SK-N-SH (cell line): ENCODE measurements around the gene AGBL3. TPM values are rescaled to one million over a fixed set of nuclear protein-coding genes. Genes with fewer than 3 reads are reported as not detected.

Source experiments
- CTCF ChIA-PET: fragments of 300-600, 350-600 bp; formaldehyde crosslinking; extraction: SDS; loops from one replicate; lab custom pipeline; 2021; lab: Yijun Ruan, JAX
- POLR2A ChIA-PET: fragments of 350-600 bp; sonication (Branson Sonifier 250); formaldehyde crosslinking; extraction: SDS; loops from one replicate; lab custom pipeline; 2020; ENCODE audit warnings: antibody characterized with exemption, inconsistent platforms; lab: Yijun Ruan, JAX
- DNase-seq: peaks from one replicate; pipeline ENCODE4 v3.0.0; 2012
- H2AFZ ChIP-seq: fragments of 200-600 bp; sonication (generic); 2 replicates; pipeline ENCODE4 v1.8.1; 2016; ENCODE audit warnings: antibody characterized with exemption, mild to moderate bottlenecking, low read depth
- H3F3A ChIP-seq: fragments of 200-600 bp; sonication (generic); replicated peaks from 2 replicates; pipeline ENCODE3; 2016; ENCODE audit warnings: antibody characterized with exemption, mild to moderate bottlenecking; ENCODE audit not compliant: insufficient read depth
- H3K27ac ChIP-seq, 2 experiments: fragments of 200-500 bp in 1 of 2; fragments of 200-600 bp in 1 of 2; sonication (Bioruptor generic) in 1 of 2; sonication (generic), shearing (Covaris generic) in 1 of 2; 2 replicates each; pipeline versions ENCODE4 v1.5.1 to v1.6.1; 2014 to 2016; ENCODE audit warnings: low read depth in 2 of 2, inconsistent platforms in 1 of 2, low read length in 1 of 2, mild to moderate bottlenecking in 1 of 2, mixed read lengths in 1 of 2
- H3K27me3 ChIP-seq: fragments of 200-600 bp; sonication (generic), shearing (Covaris generic); 2 replicates; pipeline ENCODE4 v1.6.1; 2016; ENCODE audit warnings: mixed run types; ENCODE audit not compliant: insufficient read depth
- H3K36me3 ChIP-seq, 2 experiments: fragments of 200-500 bp in 1 of 2; fragments of 200-600 bp in 1 of 2; sonication (Bioruptor generic) in 1 of 2; sonication (generic) in 1 of 2; replicated peaks in 1 of 2; 2 replicates each; pipeline versions ENCODE3 to v1.5.1; 2014 to 2016; ENCODE audit warnings: low read length in 1 of 2, mild to moderate bottlenecking in 1 of 2; ENCODE audit not compliant: insufficient read depth in 2 of 2, control insufficient read depth in 1 of 2
- H3K4me1 ChIP-seq, 2 experiments: fragments of 200-500 bp in 1 of 2; fragments of 200-600 bp in 1 of 2; sonication (Bioruptor generic) in 1 of 2; sonication (generic), shearing (Covaris generic) in 1 of 2; 2 replicates each; pipeline versions ENCODE4 v1.5.1 to v1.6.1; 2014 to 2016; ENCODE audit warnings: low read depth in 1 of 2, low read length in 1 of 2, mixed run types in 1 of 2; ENCODE audit not compliant: insufficient read depth in 2 of 2, control insufficient read depth in 1 of 2
- H3K4me2 ChIP-seq: fragments of 200-600 bp; sonication (generic), shearing (Covaris generic); 2 replicates; pipeline ENCODE4 v1.6.1; 2017; ENCODE audit warnings: mixed run types
- H3K4me3 ChIP-seq, 2 experiments: fragments of 200-500 bp in 1 of 2; fragments of 200-600 bp in 1 of 2; sonication (Bioruptor generic) in 1 of 2; sonication (generic), shearing (Covaris generic) in 1 of 2; 2 replicates each; pipeline versions ENCODE4 v1.5.1 to v1.8.1; 2014 to 2016; ENCODE audit warnings: low read depth in 2 of 2, inconsistent platforms in 1 of 2, low read length in 1 of 2, mild to moderate bottlenecking in 1 of 2, mixed read lengths in 1 of 2, moderate library complexity in 1 of 2
- H3K79me2 ChIP-seq: fragments of 200-600 bp; sonication (generic); 2 replicates; pipeline ENCODE4 v1.8.1; 2017; ENCODE audit warnings: mild to moderate bottlenecking; ENCODE audit not compliant: insufficient read depth
- H3K9ac ChIP-seq: fragments of 200-600 bp; sonication (generic); 2 replicates; pipeline ENCODE4 v1.6.1; 2017; ENCODE audit warnings: mixed run types
- H3K9me2 ChIP-seq: fragments of 200-600 bp; sonication (generic); 2 replicates; pipeline ENCODE4 v1.6.1; 2017; ENCODE audit warnings: mixed run types
- H3K9me3 ChIP-seq: fragments of 200-600 bp; sonication (generic); 2 replicates; pipeline ENCODE4 v1.6.1; 2017; ENCODE audit warnings: mixed run types, mild to moderate bottlenecking, moderate library complexity
- H4K20me1 ChIP-seq: fragments of 200-600 bp; sonication (generic); 2 replicates; pipeline ENCODE4 v1.6.1; 2017; ENCODE audit warnings: mild to moderate bottlenecking, mixed run types; ENCODE audit not compliant: insufficient read depth
- EZH2phosphoT487 ChIP-seq: fragments of 200-600 bp; sonication (generic); IDR thresholded peaks from 2 replicates; pipeline ENCODE4 v1.6.1; 2017; ENCODE audit warnings: low read depth, mixed run types, mild to moderate bottlenecking, antibody characterized with exemption, moderate library complexity, borderline replicate concordance
- FOSL2 ChIP-seq: IDR thresholded peaks from 2 replicates; pipeline ENCODE4 v1.4.0; 2012; ENCODE audit warnings: low read depth, mild to moderate bottlenecking, moderate library complexity, borderline replicate concordance
- FOXJ3 ChIP-seq: sonication (generic); formaldehyde crosslinking; IDR thresholded peaks from 2 replicates; pipeline ENCODE4 v1.5.1; 2020; ENCODE audit warnings: mild to moderate bottlenecking, missing genetic modification reagents
- FOXM1 ChIP-seq: IDR thresholded peaks from 2 replicates; pipeline ENCODE4 v1.4.0; 2012; ENCODE audit warnings: low read depth, mild to moderate bottlenecking
- GABPA ChIP-seq: IDR thresholded peaks from 2 replicates; pipeline ENCODE4 v1.4.0; 2012; ENCODE audit warnings: low read depth, mild to moderate bottlenecking
- MEF2A ChIP-seq: IDR thresholded peaks from 2 replicates; pipeline ENCODE4 v1.4.0; 2012; ENCODE audit warnings: low read depth, borderline replicate concordance
- MXI1 ChIP-seq: IDR thresholded peaks from 2 replicates; pipeline ENCODE4 v1.6.1; 2012; ENCODE audit warnings: mild to moderate bottlenecking, low read depth, low read length, improper control_type of control experiment
- NFIC ChIP-seq: IDR thresholded peaks from 2 replicates; pipeline ENCODE4 v1.4.0; 2012; ENCODE audit warnings: borderline replicate concordance
- POLR2AphosphoS5 ChIP-seq: IDR thresholded peaks from 2 replicates; pipeline ENCODE4 v1.6.1; 2012; ENCODE audit warnings: low read depth, low read length
- RCOR1 ChIP-seq: fragments of 150-350 bp; IDR thresholded peaks from 2 replicates; pipeline ENCODE4 v1.6.1; 2017; ENCODE audit warnings: antibody characterized with exemption, low read length
- SIN3A ChIP-seq: IDR thresholded peaks from 2 replicates; pipeline ENCODE4 v1.6.1; 2012; ENCODE audit warnings: low read depth, mild to moderate bottlenecking, low read length, moderate library complexity, borderline replicate concordance
- SMC3 ChIP-seq: IDR thresholded peaks from 2 replicates; pipeline ENCODE4 v1.6.1; 2012; ENCODE audit warnings: low read depth, low read length, improper control_type of control experiment
- TCF12 ChIP-seq: IDR thresholded peaks from 2 replicates; pipeline ENCODE4 v1.4.0; 2012
- TEAD4 ChIP-seq: IDR thresholded peaks from 2 replicates; pipeline ENCODE4 v1.4.0; 2012; ENCODE audit warnings: mild to moderate bottlenecking, borderline replicate concordance; ENCODE audit not compliant: insufficient read depth
- WGBS: methylation state at CpG from one replicate; pipeline ENCODE4 v1.1.6; 2017; ENCODE audit warnings: low lambda C conversion rate; 5-methylcytosine and 5-hydroxymethylcytosine counted together
- polyA plus RNA-seq, 3 experiments: library from polyadenylated mRNA; depleted of rRNA; stranded (reverse); fragments of >200 nt; gene quantifications; 2 replicates each; pipeline ENCODE4 v1.2.3, GENCODE V29; 2012
- TF ChIP-seq, protein P1 (sequence below): IDR thresholded peaks from 2 replicates; pipeline ENCODE4; 2012
- TF ChIP-seq, protein P2 (sequence below): fragments of 200-600 bp; sonication (generic); IDR thresholded peaks from 2 replicates; pipeline ENCODE4 v1.6.1; 2017; ENCODE audit warnings: antibody characterized with exemption, mild to moderate bottlenecking, moderate library complexity
- TF ChIP-seq, protein P3 (sequence below): IDR thresholded peaks from 2 replicates; pipeline ENCODE4 v1.4.0; 2012; ENCODE audit warnings: low read depth
- TF ChIP-seq, protein P4 (sequence below): IDR thresholded peaks from 2 replicates; pipeline ENCODE4 v1.4.0; 2012; ENCODE audit warnings: low read depth, borderline replicate concordance
- TF ChIP-seq, protein P5 (sequence below): fragments of 150-350 bp; IDR thresholded peaks from 2 replicates; pipeline ENCODE4 v1.6.1; 2016; ENCODE audit warnings: mild to moderate bottlenecking, low read depth, low read length
- TF ChIP-seq, protein P6 (sequence below): IDR thresholded peaks from 2 replicates; pipeline ENCODE4 v1.6.1; 2012; ENCODE audit warnings: mild to moderate bottlenecking, low read depth, low read length, moderate library complexity

The AGBL3 gene
- polyA plus RNA-seq, 1 of the 3 experiments (the other 2 are of a cell fraction) = 0.35 TPM

DNA sequence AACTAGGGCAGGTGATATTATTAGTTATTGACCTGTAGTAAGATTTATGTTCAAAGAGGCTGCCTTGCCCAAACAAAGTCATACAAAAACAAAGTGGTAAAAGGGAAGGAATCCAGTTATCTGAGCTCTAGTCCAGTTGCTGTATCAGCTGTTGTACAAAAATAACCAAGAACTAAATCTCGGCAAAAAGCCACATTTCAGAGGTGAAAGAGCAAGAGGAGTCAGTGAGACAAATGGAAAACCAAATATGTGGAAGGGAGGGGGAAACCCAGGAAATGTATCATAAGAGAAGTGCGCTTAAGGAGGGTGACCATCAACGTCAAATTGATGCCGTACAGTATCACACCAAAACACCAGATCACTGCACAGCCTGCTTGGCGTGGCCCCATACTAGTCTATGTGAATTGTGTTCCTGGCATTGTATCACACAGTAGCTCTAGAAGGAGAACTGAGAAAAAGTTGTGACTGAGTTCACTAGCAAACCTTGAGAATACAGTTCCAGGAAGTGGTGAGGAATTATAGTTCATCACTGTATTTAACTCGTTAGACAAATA, 6.4 kb downstream of the AGBL3 start:
- 0 out of 2 replicates have a peak, but pooled peaks cover under 1% of the 10 kb centered on the region for H3K9me3 ChIP-seq
- ChIA-PET POLR2A (no interaction called here), CTCF (interaction anchor here (1.0 to 1.4 kb wide), 2 partner anchors 9 to 178 kb away, joined by 4 read pairs; partner anchors contain the start of gene CYREN)
- H3K4me1 ChIP-seq = peaks cover 0 to 16% of the 10 kb centered on the region in 2 experiments; a peak in 2 of 4 replicates
- H4K20me1 ChIP-seq = no peaks in the 10 kb centered on the region
- 96% methylated on average over 6 of the region's 6 CpGs for WGBS
- H2AFZ ChIP-seq = no peak overlapping the region
- no peak overlapping the region; a peak in 1 of 4 replicates for H3K27ac ChIP-seq
- H3K4me3 ChIP-seq = no peak overlapping the region
- peaks cover 12% of the 10 kb centered on the region for H3K79me2 ChIP-seq
- no peaks in the 10 kb centered on the region for H3K27me3 ChIP-seq
- no peak overlapping the region for H3K4me2 ChIP-seq
- no peaks in the 10 kb centered on the region; the same call in 1 of the 2 replicates for H3K9me2 ChIP-seq
- H3K36me3 ChIP-seq = peaks cover 26 to 59% of the 10 kb centered on the region in 2 experiments
- no peak for DNase-seq
- no peaks in the 10 kb centered on the region for H3F3A ChIP-seq
- TF ChIP-seq FOXJ3 = no peak
- no peak for TF ChIP-seq MEF2A
- TF ChIP-seq FOSL2 = no peak
- TF ChIP-seq, protein P1, sequence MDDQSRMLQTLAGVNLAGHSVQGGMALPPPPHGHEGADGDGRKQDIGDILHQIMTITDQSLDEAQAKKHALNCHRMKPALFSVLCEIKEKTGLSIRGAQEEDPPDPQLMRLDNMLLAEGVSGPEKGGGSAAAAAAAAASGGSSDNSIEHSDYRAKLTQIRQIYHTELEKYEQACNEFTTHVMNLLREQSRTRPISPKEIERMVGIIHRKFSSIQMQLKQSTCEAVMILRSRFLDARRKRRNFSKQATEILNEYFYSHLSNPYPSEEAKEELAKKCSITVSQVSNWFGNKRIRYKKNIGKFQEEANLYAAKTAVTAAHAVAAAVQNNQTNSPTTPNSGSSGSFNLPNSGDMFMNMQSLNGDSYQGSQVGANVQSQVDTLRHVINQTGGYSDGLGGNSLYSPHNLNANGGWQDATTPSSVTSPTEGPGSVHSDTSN = no peak
- no peak for TF ChIP-seq POLR2AphosphoS5
- no peak for TF ChIP-seq SMC3
- TF ChIP-seq, protein P2, sequence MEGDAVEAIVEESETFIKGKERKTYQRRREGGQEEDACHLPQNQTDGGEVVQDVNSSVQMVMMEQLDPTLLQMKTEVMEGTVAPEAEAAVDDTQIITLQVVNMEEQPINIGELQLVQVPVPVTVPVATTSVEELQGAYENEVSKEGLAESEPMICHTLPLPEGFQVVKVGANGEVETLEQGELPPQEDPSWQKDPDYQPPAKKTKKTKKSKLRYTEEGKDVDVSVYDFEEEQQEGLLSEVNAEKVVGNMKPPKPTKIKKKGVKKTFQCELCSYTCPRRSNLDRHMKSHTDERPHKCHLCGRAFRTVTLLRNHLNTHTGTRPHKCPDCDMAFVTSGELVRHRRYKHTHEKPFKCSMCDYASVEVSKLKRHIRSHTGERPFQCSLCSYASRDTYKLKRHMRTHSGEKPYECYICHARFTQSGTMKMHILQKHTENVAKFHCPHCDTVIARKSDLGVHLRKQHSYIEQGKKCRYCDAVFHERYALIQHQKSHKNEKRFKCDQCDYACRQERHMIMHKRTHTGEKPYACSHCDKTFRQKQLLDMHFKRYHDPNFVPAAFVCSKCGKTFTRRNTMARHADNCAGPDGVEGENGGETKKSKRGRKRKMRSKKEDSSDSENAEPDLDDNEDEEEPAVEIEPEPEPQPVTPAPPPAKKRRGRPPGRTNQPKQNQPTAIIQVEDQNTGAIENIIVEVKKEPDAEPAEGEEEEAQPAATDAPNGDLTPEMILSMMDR = no peak
- TF ChIP-seq EZH2phosphoT487 = no peak
- TF ChIP-seq TEAD4 = no peak
- no peak for TF ChIP-seq SIN3A
- TF ChIP-seq, protein P3, sequence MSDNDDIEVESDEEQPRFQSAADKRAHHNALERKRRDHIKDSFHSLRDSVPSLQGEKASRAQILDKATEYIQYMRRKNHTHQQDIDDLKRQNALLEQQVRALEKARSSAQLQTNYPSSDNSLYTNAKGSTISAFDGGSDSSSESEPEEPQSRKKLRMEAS = no peak
- TF ChIP-seq GABPA = no peak
- TF ChIP-seq FOXM1 = no peak
- TF ChIP-seq TCF12 = no peak
- TF ChIP-seq, protein P4, sequence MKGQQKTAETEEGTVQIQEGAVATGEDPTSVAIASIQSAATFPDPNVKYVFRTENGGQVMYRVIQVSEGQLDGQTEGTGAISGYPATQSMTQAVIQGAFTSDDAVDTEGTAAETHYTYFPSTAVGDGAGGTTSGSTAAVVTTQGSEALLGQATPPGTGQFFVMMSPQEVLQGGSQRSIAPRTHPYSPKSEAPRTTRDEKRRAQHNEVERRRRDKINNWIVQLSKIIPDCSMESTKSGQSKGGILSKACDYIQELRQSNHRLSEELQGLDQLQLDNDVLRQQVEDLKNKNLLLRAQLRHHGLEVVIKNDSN = no peak
- no peak for TF ChIP-seq RCOR1
- no peak for TF ChIP-seq NFIC
- TF ChIP-seq, protein P5, sequence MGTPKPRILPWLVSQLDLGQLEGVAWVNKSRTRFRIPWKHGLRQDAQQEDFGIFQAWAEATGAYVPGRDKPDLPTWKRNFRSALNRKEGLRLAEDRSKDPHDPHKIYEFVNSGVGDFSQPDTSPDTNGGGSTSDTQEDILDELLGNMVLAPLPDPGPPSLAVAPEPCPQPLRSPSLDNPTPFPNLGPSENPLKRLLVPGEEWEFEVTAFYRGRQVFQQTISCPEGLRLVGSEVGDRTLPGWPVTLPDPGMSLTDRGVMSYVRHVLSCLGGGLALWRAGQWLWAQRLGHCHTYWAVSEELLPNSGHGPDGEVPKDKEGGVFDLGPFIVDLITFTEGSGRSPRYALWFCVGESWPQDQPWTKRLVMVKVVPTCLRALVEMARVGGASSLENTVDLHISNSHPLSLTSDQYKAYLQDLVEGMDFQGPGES = no peak
- TF ChIP-seq, protein P6, sequence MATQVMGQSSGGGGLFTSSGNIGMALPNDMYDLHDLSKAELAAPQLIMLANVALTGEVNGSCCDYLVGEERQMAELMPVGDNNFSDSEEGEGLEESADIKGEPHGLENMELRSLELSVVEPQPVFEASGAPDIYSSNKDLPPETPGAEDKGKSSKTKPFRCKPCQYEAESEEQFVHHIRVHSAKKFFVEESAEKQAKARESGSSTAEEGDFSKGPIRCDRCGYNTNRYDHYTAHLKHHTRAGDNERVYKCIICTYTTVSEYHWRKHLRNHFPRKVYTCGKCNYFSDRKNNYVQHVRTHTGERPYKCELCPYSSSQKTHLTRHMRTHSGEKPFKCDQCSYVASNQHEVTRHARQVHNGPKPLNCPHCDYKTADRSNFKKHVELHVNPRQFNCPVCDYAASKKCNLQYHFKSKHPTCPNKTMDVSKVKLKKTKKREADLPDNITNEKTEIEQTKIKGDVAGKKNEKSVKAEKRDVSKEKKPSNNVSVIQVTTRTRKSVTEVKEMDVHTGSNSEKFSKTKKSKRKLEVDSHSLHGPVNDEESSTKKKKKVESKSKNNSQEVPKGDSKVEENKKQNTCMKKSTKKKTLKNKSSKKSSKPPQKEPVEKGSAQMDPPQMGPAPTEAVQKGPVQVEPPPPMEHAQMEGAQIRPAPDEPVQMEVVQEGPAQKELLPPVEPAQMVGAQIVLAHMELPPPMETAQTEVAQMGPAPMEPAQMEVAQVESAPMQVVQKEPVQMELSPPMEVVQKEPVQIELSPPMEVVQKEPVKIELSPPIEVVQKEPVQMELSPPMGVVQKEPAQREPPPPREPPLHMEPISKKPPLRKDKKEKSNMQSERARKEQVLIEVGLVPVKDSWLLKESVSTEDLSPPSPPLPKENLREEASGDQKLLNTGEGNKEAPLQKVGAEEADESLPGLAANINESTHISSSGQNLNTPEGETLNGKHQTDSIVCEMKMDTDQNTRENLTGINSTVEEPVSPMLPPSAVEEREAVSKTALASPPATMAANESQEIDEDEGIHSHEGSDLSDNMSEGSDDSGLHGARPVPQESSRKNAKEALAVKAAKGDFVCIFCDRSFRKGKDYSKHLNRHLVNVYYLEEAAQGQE = no peak
- no peak for TF ChIP-seq MXI1
- no peak overlapping the region for H3K9ac ChIP-seq
